Measurements from ENCODE around the gene ATP5PF.

DNA sequence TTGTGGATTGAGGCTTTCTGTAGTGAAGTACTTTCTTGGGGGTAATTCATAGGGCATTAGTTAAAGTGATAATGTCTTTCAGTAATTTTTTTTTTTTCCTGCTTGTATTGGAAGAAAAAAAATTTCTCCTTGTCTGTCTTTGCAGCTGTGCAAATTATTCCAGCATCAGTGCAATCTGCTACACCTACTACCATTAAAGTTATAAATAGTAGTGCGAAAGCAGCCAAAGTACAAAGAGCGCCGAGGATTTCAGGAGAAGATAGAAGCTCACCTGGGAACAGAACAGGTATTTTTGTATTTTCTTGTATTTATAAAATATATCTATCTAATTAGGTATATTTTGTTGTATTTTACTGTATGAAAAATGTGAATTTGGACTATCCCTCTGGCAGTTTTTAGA, 29.4 kb upstream of the ATP5PF start:
- TF ChIP-seq POLR2A (IDR thresholded peaks at IDR 0.05) = no peak
- TF ChIP-seq POLR2AphosphoS5 (IDR thresholded peaks at IDR 0.05) = no peak
